ENCODE results near the gene CTIF. TPM values are rescaled to one million over a fixed set of nuclear protein-coding genes. Genes with fewer than 3 reads are reported as not detected.

CTIF gene
- total and polyA plus RNA-seq, 4 donors = 12.2 to 45.7 (median 32.6) TPM

GRCh38 chr18:48858676-48859075 lies 319.8 kb downstream of the CTIF start:
- Histone ChIP-seq H3K27me3 (ENCODE audit: control insufficient read depth in 3 of 3, insufficient read depth in 3 of 3, low read length in 2 of 3) (no peaks in the 10 kb centered on the region), H3K27ac (ENCODE audit: low read depth in 1 of 2, low read length in 1 of 2) (no peak overlapping the region), H3K9me3 (ENCODE audit: control insufficient read depth in 4 of 4, insufficient read depth in 3 of 4, low read length in 3 of 4) (no peaks in the 10 kb centered on the region), H3K4me3 (no peak overlapping the region), H3K9ac (ENCODE audit: insufficient read depth in 1 of 2, low read length in 2 of 2) (no peak overlapping the region), H3K4me1 (ENCODE audit: control insufficient read depth in 5 of 5, insufficient read depth in 5 of 5, low read length in 5 of 5) (peaks cover 0 to 56% (median 13%) of the 10 kb centered on the region in 5 donors), H3K36me3 (ENCODE audit: control insufficient read depth in 4 of 4, insufficient read depth in 4 of 4, low read length in 4 of 4) (peaks cover 0 to 5% (median 0%) of the 10 kb centered on the region in 4 donors)
- TF ChIP-seq, protein P1, sequence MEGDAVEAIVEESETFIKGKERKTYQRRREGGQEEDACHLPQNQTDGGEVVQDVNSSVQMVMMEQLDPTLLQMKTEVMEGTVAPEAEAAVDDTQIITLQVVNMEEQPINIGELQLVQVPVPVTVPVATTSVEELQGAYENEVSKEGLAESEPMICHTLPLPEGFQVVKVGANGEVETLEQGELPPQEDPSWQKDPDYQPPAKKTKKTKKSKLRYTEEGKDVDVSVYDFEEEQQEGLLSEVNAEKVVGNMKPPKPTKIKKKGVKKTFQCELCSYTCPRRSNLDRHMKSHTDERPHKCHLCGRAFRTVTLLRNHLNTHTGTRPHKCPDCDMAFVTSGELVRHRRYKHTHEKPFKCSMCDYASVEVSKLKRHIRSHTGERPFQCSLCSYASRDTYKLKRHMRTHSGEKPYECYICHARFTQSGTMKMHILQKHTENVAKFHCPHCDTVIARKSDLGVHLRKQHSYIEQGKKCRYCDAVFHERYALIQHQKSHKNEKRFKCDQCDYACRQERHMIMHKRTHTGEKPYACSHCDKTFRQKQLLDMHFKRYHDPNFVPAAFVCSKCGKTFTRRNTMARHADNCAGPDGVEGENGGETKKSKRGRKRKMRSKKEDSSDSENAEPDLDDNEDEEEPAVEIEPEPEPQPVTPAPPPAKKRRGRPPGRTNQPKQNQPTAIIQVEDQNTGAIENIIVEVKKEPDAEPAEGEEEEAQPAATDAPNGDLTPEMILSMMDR (IDR thresholded peaks at IDR 0.05; ENCODE audit: control extremely low read depth, extremely low read depth) = no peak
- DNase-seq = no peak
- no peak for ATAC-seq (ENCODE audit: insufficient read depth, low FRiP score)
- WGBS, 2 donors = 85 to 94% methylated on average over 4 of the region's 4 CpGs

GRCh38 chr18:48859311-48860268 lies 320.8 kb downstream of the CTIF start:
- ATAC-seq (ENCODE audit: insufficient read depth, low FRiP score) (no peak), DNase-seq (peak; percentile 90 to 95 (median 91))
- Histone ChIP-seq H3K27me3 (ENCODE audit: control insufficient read depth in 3 of 3, insufficient read depth in 3 of 3, low read length in 2 of 3) (no peaks in the 10 kb centered on the region), H3K4me3 (no peak overlapping the region), H3K9ac (ENCODE audit: insufficient read depth in 1 of 2, low read length in 2 of 2) (no peak overlapping the region), H3K4me1 (ENCODE audit: control insufficient read depth in 5 of 5, insufficient read depth in 5 of 5, low read length in 5 of 5) (peaks cover 0 to 50% (median 13%) of the 10 kb centered on the region in 5 donors), H3K9me3 (ENCODE audit: control insufficient read depth in 4 of 4, insufficient read depth in 3 of 4, low read length in 3 of 4) (no peaks in the 10 kb centered on the region), H3K36me3 (ENCODE audit: control insufficient read depth in 4 of 4, insufficient read depth in 4 of 4, low read length in 4 of 4) (peaks cover 0 to 5% (median 0%) of the 10 kb centered on the region in 4 donors), H3K27ac (ENCODE audit: low read depth in 1 of 2, low read length in 1 of 2) (no peak overlapping the region)
- 86 to 92% methylated on average over 41 to 43 of the region's 43 CpGs for WGBS, 2 donors
- TF ChIP-seq, protein P1 (IDR thresholded peaks at IDR 0.05; ENCODE audit: control extremely low read depth, extremely low read depth) = no peak

DNA sequence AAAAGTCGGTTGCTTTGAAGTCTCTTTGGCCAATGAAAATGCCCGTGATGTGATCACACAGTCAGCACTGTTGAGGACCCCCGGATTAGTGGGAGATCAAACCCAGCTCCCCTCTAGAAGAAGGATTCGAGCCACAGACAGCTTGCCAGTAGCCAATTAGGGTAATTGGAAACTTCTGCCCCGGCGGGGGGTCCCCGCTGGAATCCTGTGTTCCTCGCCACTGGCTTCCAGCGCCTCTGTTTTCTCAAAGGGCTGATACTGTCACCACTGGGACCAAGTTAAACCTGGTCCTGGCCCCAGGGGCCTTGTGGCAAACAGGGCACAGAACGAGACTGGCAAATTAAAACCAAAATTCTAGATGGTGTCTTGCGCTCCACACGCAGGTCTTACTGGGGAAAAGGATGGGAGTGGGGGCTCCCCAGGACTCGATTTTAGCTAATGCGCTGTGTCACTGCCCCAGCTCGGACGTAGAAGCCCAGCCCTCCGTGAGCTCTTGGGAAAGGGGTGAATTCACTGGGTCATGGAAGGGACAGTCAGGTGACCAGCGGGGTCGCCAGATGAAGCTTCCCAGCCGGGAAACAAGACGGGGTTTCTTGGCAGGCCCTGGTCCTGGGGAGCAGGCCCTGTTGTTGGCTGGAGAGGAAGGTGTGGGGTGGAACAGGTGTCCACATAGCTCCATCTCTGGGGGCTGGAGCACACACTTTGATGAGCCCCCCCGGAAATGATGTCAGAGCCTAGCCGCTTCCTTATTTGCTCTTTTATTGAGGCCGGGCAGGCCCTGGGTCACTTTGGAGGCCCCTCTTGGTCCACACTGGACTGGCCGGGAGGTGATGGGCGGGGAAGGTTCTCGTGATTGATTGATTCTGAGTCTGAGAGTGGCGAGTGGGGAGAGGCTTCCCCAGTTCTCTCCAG lies 321.7 kb downstream of the CTIF start:
- Histone ChIP-seq H3K9me3 (ENCODE audit: control insufficient read depth in 4 of 4, insufficient read depth in 3 of 4, low read length in 3 of 4) (no peaks in the 10 kb centered on the region), H3K36me3 (ENCODE audit: control insufficient read depth in 4 of 4, insufficient read depth in 4 of 4, low read length in 4 of 4) (peaks cover 0 to 5% (median 0%) of the 10 kb centered on the region in 4 donors), H3K27me3 (ENCODE audit: control insufficient read depth in 3 of 3, insufficient read depth in 3 of 3, low read length in 2 of 3) (no peaks in the 10 kb centered on the region), H3K9ac (ENCODE audit: insufficient read depth in 1 of 2, low read length in 2 of 2) (no peak overlapping the region), H3K4me1 (ENCODE audit: control insufficient read depth in 5 of 5, insufficient read depth in 5 of 5, low read length in 5 of 5) (peaks cover 0 to 50% (median 13%) of the 10 kb centered on the region in 5 donors), H3K4me3 (no peak overlapping the region), H3K27ac (ENCODE audit: low read depth in 1 of 2, low read length in 1 of 2) (no peak overlapping the region)
- no peak for DNase-seq
- WGBS, 2 donors = 91 to 92% methylated on average over 28 of the region's 28 CpGs
- TF ChIP-seq, protein P1 (IDR thresholded peaks at IDR 0.05; ENCODE audit: control extremely low read depth, extremely low read depth) = no peak
- ATAC-seq (ENCODE audit: insufficient read depth, low FRiP score) = no peak
